Measurements from ENCODE around the gene TLR7.
A peak's percentile ranks its signal among the peaks of the same experiment; 100 is the strongest.

Gene TLR7

GRCh38 chrX:12891171-12891570 is 24.3 kb downstream of the TLR7 start:
- DNase-seq (ENCODE audit: low spot score): no peak

GRCh38 chrX:12891915-12892506 is 25.1 kb downstream of the TLR7 start:
- DNase-seq (ENCODE audit: low spot score): no peak

- DNase-seq (ENCODE audit: low spot score): no peak
Observed at GRCh38 chrX:12892716-12893115, 25.8 kb downstream of the TLR7 start.

- peak; percentile 19 for DNase-seq (ENCODE audit: low spot score)
Observed at GRCh38 chrX:12894074-12895030, 27.5 kb downstream of the TLR7 start.

- no peak for DNase-seq (ENCODE audit: low spot score)
Observed at GRCh38 chrX:12895866-12896265, 29.0 kb downstream of the TLR7 start.

GRCh38 chrX:12896935-12897334 is 30.1 kb downstream of the TLR7 start:
- no peak for DNase-seq (ENCODE audit: low spot score)

- DNase-seq (ENCODE audit: low spot score): no peak
Observed at GRCh38 chrX:12898073-12898472, 31.2 kb downstream of the TLR7 start.

GRCh38 chrX:12899506-12899905 is 32.6 kb downstream of the TLR7 start:
- DNase-seq (ENCODE audit: low spot score): no peak

- DNase-seq (ENCODE audit: low spot score): peak; percentile 26
Observed at GRCh38 chrX:12901486-12901885, 34.6 kb downstream of the TLR7 start.

GRCh38 chrX:12903646-12904045 is 36.8 kb downstream of the TLR7 start:
- no peak for DNase-seq (ENCODE audit: low spot score)

- no peak for DNase-seq (ENCODE audit: low spot score)
Observed at GRCh38 chrX:12906046-12906761, 39.3 kb downstream of the TLR7 start, which contains the start of gene TLR8. Gene TLR8, plus strand, starts transcription at chrX:12906620. Its CDS starts 87 bp downstream, at chrX:12906707.

GRCh38 chrX:12910423-12911121 is 43.7 kb downstream of the TLR7 start:
- DNase-seq (ENCODE audit: low spot score): no peak

- DNase-seq (ENCODE audit: low spot score): no peak
Observed at GRCh38 chrX:12911122-12911470, 44.2 kb downstream of the TLR7 start.

GRCh38 chrX:12912791-12913482 is 46.1 kb downstream of the TLR7 start:
- no peak for DNase-seq (ENCODE audit: low spot score)

GRCh38 chrX:12917753-12918152 is 50.9 kb downstream of the TLR7 start:
- no peak for DNase-seq (ENCODE audit: low spot score)

GRCh38 chrX:12919051-12919450 is 52.2 kb downstream of the TLR7 start:
- DNase-seq (ENCODE audit: low spot score): no peak

- DNase-seq (ENCODE audit: low spot score): no peak
Observed at GRCh38 chrX:12919620-12920019, 52.7 kb downstream of the TLR7 start.

GRCh38 chrX:12920990-12921389 is 54.1 kb downstream of the TLR7 start:
- DNase-seq (ENCODE audit: low spot score): no peak

- DNase-seq (ENCODE audit: low spot score): no peak
Observed at GRCh38 chrX:12921886-12922598, 55.2 kb downstream of the TLR7 start.

GRCh38 chrX:12922599-12922919 is 55.7 kb downstream of the TLR7 start:
- no peak for DNase-seq (ENCODE audit: low spot score)

GRCh38 chrX:12929701-12930100 is 62.8 kb downstream of the TLR7 start:
- DNase-seq (ENCODE audit: low spot score): no peak
